Stimulated activated CD4-positive, alpha-beta T cell treated with anti-CD3 and anti-CD28 coated beads, Interleukin-1b, Interleukin-23, amount 100 ng/mL, for 48 hours (primary cell): Measurements from ENCODE around the gene MTA3.
"Not testable (repeated sequence)": the region's sequence is repeated elsewhere in the genome, so short reads cannot be mapped to it uniquely, and the experiment has no call there.

ENCODE experiments used
- DNase-seq: peaks from one replicate; pipeline ENCODE4 v3.0.0-alpha.2; 2020

Gene MTA3

DNA sequence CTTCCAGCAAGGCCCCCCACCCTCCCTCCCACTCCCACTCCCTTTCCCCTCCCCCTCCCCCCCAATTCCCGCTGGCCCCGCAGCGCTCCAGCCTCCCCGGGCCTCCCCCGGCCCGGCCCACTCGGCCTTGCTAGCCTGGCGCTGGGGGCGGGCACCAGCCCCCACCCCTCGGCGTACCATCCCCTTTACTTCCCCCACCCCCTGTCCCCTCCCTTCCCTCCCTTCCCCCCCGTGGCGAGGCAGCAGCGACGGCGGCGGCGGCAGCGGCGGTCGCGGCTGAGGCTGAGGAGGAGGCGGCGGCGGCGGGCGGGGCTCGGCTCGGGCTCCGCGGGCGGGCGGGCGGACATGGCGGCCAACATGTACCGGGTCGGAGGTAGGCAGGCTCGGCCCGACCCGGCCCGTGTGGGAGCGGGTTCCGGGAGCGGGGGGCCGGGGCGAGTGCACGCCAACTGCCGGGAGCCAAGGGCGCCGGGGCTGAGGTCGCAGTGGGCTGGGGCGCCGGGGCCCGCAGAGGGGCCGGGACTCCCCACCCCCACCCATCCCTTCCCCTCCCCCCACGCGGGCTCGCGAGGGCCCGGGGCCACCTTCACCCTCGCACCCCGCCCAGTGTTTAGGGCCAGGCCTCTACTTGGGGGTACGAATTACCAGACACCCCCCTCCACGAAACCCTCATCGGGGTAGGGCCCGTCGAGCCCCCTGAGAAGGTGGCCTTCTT, at the start of gene MTA3:
Gene MTA3, plus strand, starts transcription at position 232 of the 715 bp plus-strand sequence. Its CDS starts 114 bp downstream, at position 346.
- DNase-seq = peak; percentile 56

GRCh38 chr2:42519624-42520023, 48.8 kb upstream of the MTA3 start:
- no peak for DNase-seq

DNA sequence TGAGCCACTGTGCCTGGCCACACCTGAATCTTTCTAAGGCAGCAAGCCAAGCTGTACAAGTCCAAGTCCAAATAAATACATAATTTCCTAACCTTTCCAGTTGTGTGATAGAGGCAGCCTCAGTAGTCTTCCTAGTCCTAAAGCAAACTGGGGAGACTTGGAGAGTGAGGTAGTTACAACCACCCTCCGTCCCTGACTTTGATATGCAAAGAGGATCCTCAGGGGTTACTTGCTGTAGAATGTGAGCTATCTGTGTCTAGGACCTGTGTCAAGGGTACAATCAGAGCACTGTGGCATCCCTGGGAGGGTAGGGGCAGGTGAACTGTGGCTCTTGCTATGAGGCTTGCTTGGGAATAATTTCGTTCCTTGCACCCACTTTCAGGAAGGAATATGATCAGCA, 46.4 kb upstream of the MTA3 start:
- no peak for DNase-seq

DNA sequence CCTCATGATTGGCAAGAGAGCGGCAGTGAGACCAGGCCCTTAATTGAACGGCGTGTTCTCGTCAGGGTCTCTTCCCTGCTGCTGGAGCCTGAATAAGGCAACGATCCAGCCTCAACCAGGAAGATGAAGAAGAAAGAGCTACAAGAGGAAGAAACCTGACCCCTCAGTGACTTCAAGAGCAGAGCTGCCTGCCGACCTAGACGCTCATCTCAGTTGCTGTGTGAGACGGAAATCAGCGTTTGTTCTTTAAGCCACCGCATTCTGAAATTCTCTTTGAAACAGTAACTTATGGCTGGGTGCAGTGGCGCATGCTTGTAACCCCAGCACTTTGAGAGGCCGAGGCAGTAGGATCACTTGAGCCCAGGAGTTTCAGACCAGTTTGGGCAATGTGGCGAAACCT, 45.1 kb upstream of the MTA3 start:
- DNase-seq = no peak

- DNase-seq = no peak
Measured at GRCh38 chr2:42532397-42532796, 36.0 kb upstream of the MTA3 start.

GRCh38 chr2:42537493-42537892, 30.9 kb upstream of the MTA3 start:
- no peak for DNase-seq

GRCh38 chr2:42542871-42543270, 25.6 kb upstream of the MTA3 start:
- DNase-seq = no peak

GRCh38 chr2:42545023-42545721, 23.3 kb upstream of the MTA3 start:
- DNase-seq = no peak

GRCh38 chr2:42545841-42546390, 22.5 kb upstream of the MTA3 start:
- DNase-seq = no peak

DNA sequence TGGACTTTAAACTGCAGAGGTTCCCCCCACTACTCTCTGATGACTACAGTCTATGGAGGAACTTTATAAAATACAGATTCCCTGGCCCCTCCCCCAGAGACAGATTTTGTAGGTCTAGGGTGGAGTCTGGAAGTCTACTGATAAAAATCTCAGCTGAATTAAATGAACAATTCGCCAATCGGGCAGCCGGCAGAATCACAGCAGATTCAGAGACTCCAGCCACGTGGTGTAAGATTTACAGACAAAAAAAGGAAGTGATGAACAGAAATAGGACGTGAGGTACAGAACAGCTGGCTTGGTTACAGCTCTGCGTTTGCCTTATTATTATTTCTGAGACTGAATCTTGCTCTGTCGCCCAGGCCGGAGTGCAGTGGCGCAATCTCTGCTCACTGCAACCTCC, 21.4 kb upstream of the MTA3 start:
- no peak for DNase-seq

DNA sequence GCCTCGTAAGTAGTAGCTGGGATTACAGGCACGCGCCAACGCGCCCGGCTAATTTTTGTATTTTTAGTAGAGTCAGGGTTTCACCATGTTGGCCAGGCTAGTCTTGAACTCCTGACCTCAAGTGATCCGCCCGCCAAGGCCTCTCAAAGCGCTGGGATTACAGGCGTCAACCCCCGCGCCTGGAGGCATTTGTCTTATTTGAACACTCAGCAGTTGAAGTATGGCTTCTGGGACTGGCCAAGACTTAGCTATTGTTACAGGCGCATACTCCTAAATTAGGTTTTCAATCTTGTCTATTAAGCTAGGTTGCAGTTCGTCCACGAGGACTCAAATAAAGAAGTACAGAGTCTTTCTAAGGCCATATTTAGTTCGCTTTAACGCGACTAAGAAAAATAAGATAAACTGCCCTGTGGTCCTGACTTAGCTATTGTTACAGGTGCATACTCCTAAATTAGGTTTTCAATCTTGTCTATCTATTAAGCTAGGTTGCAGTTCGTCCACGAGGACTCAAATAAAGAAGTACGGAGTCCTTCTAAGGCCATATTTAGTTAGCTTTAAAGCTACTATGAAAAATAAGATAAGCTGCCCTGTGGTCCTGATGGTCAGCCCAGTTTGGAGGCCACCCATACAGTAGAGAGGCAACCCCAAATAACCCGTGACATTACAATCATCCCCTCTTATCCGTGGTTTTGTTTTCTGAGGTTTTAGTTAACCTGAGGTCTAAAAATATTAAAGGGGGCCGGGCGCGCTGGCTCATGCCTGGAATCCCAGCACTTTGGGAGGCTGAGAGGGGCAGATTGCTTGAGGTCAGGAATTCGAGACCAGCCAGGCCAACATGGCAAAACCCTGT, 20.8 kb upstream of the MTA3 start:
- DNase-seq = no peak

DNA sequence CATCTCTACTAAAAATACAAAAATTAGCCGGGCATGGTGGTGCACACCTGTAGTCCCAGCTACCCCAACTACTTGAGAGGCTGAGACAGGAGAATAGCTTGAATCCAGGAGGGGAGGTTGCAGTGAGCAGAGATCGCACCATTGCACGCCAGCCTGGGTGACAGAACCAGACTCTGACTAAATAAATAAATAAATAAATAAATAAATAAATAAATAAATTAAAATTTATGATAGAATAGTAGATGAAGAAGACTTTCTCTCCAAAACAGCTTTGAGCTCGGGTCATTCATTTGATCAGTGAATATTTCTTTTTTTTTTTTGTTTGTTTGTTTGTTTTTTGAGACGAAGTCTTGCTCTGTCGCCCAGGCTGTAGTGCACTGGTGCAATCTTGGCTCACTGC, 17.6 kb upstream of the MTA3 start:
- DNase-seq = no peak

GRCh38 chr2:42554392-42554791, 14.0 kb upstream of the MTA3 start:
- DNase-seq = no peak

GRCh38 chr2:42556315-42556890, 12.0 kb upstream of the MTA3 start:
- DNase-seq = no peak

- DNase-seq = no peak
Measured at GRCh38 chr2:42557306-42557705, 11.1 kb upstream of the MTA3 start.

- DNase-seq = no peak
Measured at GRCh38 chr2:42558827-42559226, 9.6 kb upstream of the MTA3 start.

GRCh38 chr2:42560133-42560532, 8.3 kb upstream of the MTA3 start:
- DNase-seq = not testable (repeated sequence)

GRCh38 chr2:42560899-42561298, 7.5 kb upstream of the MTA3 start:
- DNase-seq = no peak

- DNase-seq = no peak
Measured at GRCh38 chr2:42562474-42563144, 5.8 kb upstream of the MTA3 start.

- no peak for DNase-seq
Measured at GRCh38 chr2:42566025-42566424, 2.4 kb upstream of the MTA3 start.

DNA sequence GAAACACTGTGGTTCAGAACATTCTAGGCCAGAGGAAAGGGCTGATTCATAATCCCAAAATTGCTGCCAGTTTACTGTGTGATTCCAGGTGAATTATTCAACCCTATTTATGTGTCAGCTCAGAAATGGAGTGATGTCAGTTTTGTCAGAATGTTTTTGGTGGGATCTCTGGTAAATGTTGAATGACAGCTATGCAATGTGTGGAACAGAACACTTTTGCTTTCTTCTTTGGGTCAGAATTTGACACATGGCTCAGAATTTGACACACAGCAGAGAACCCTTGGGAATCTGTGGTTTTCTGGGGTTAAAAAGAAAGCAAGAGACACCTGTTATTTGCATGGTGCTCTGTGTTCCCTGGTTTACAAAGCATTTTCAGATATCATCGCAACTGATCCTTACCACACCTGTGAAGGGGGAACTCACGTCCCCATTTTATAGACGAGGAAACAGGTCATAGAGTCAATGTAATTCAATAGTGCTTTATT, 1.6 kb upstream of the MTA3 start:
- no peak for DNase-seq

DNA sequence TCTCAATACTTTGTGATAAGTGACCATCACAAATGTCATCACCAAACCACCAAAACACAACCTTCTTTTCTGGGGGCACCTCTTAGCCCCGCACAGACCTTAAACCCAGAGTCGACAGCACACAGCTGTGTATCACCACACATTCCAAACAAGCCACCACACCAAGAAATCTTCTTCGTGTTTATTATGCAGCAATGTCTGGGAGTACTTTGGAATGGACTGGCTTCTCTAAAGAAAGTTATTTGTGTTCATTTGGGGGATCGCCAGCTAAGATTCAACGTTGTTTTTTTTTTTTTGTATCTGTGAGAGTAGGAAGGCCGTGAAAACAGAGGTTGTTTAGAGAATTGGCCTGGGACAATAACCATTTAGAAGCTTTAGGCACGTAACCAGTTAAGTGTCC, 1.1 kb upstream of the MTA3 start:
- no peak for DNase-seq
